GM12878 (cell line): ENCODE measurements around the gene TECPR1. TPM values are rescaled to one million over a fixed set of nuclear protein-coding genes. Genes with fewer than 3 reads are reported as not detected.

Experiments used
- BRCA1 ChIP-seq: IDR thresholded peaks from 2 replicates; pipeline ENCODE4 v1.6.1; 2011; ENCODE audit warnings: low read depth, low read length, improper control_type of control experiment
- CHD1 ChIP-seq: IDR thresholded peaks from 2 replicates; pipeline ENCODE4 v1.6.1; 2012; ENCODE audit warnings: low read depth, low read length, improper control_type of control experiment
- EGR1 ChIP-seq, 2 experiments: IDR thresholded peaks; 1 replicate in 1 of 2; 2 replicates in 1 of 2; pipeline ENCODE4 v1.6.1; 2011 to 2012; ENCODE audit warnings: low read depth in 2 of 2, low read length in 2 of 2, borderline replicate concordance in 1 of 2, mild to moderate bottlenecking in 1 of 2, moderate library complexity in 1 of 2
- GATAD2B ChIP-seq: fragments of 450-650 bp; conservative IDR thresholded peaks from 2 replicates; pipeline ENCODE4 v1.6.1; 2017; ENCODE audit warnings: low read depth, mild to moderate bottlenecking, moderate library complexity
- IKZF1 ChIP-seq: fragments of 450-650 bp; conservative IDR thresholded peaks from 2 replicates; pipeline ENCODE4 v1.6.1; 2017; ENCODE audit warnings: antibody characterized with exemption, mild to moderate bottlenecking
- JUNB ChIP-seq: IDR thresholded peaks from 2 replicates; pipeline ENCODE4 v1.6.1; 2016; ENCODE audit warnings: antibody characterized with exemption, mild to moderate bottlenecking
- MTA3 ChIP-seq: IDR thresholded peaks from 2 replicates; pipeline ENCODE4 v1.6.1; 2012; ENCODE audit warnings: low read length, inconsistent platforms, borderline replicate concordance
- NFYB ChIP-seq: IDR thresholded peaks from 2 replicates; pipeline ENCODE4 v1.6.1; 2011; ENCODE audit warnings: low read depth, mild to moderate bottlenecking, low read length, improper control_type of control experiment, moderate library complexity; ENCODE audit not compliant: insufficient read depth
- NR2F1 ChIP-seq: fragments of 450-650 bp; conservative IDR thresholded peaks from 2 replicates; pipeline ENCODE4 v1.6.1; 2017; ENCODE audit warnings: mild to moderate bottlenecking
- RAD21 ChIP-seq: IDR thresholded peaks from 2 replicates; pipeline ENCODE4 v1.6.1; 2011; ENCODE audit warnings: mild to moderate bottlenecking, low read depth, low read length, moderate library complexity; ENCODE audit not compliant: insufficient read depth
- SMC3 ChIP-seq: IDR thresholded peaks from 2 replicates; pipeline ENCODE4 v1.6.1; 2011; ENCODE audit warnings: low read length, improper control_type of control experiment, borderline replicate concordance
- ZBTB4 ChIP-seq: fragments of 450-650 bp; formaldehyde crosslinking; IDR thresholded peaks from 2 replicates; pipeline ENCODE4 v1.4.0; 2022; ENCODE audit warnings: mild to moderate bottlenecking, moderate library complexity
- ZNF384 ChIP-seq: IDR thresholded peaks from 2 replicates; pipeline ENCODE4 v1.6.1; 2012; ENCODE audit warnings: low read depth, mild to moderate bottlenecking, low read length, improper control_type of control experiment, borderline replicate concordance
- polyA plus RNA-seq, 11 experiments: library from polyadenylated mRNA; depleted of rRNA in 4 of 11; unstranded in 6 of 11; stranded (reverse) in 5 of 11; fragments of >200 nt; fragmentation: Nextera tagmentation in 4 of 11; fragmentation: Illumina TruSeq in 1 of 11; extraction: Ambion mirVana in 4 of 11; extraction: Trizol in 1 of 11; gene quantifications; 1 replicate in 1 of 11; 2 replicates in 10 of 11; pipeline versions ENCODE4 v1.2.1 to v1.2.3, GENCODE V29; 2011 to 2016; ENCODE audit warnings: inconsistent platforms in 2 of 11, missing spikeins in 2 of 11, low read depth in 1 of 11
- total RNA-seq, 4 experiments: library from RNA; depleted of rRNA in 3 of 4; stranded (reverse); fragments of >200 nt in 3 of 4; fragmentation: Illumina TruSeq in 1 of 4; extraction: Trizol in 1 of 4; gene quantifications; 2 replicates each; pipeline versions ENCODE4 v1.2.1 to v1.2.3, GENCODE V29; 2013 to 2021

Gene TECPR1
- total and polyA plus RNA-seq, 10 of the 15 experiments (the other 5 are each of a cell fraction or from before 2014, with no cell fraction given) = 0.26 to 16.8 (median 4.2) TPM

GRCh38 chr7:98249106-98249505 lies 2.9 kb downstream of the TECPR1 start (continued):
- TF ChIP-seq MTA3 (no peak), JUNB (no peak), ZNF384 (no peak), RAD21 (no peak), BRCA1 (no peak), EGR1 (IDR thresholded peaks at IDR 0.05; ENCODE audit: borderline replicate concordance in 1 of 2, low read depth in 2 of 2, low read length in 2 of 2) (no peak), IKZF1 (no peak), SMC3 (no peak), GATAD2B (no peak), CHD1 (no peak), ZBTB4 (CRISPR knock-in tag) (no peak), NFYB (no peak), NR2F1 (no peak)
- TF ChIP-seq, all 136 proteins: peak for 0
